HepG2 (cell line): ENCODE data around the gene FIZ1. TPM values are rescaled to one million over a fixed set of nuclear protein-coding genes. Genes with fewer than 3 reads are reported as not detected.

Source experiments
- FOXA1 ChIP-seq, 2 experiments: fragments of 450-650 bp in 1 of 2; sonication (generic) in 1 of 2; formaldehyde crosslinking in 1 of 2; IDR thresholded peaks; 2 replicates each; pipeline versions ENCODE4 v1.4.0 to v1.6.1; 2016 to 2020; ENCODE audit warnings: missing genetic modification reagents in 1 of 2
- MEIS1 ChIP-seq: sonication (generic); formaldehyde crosslinking; IDR thresholded peaks from 2 replicates; pipeline ENCODE4 v1.9.0; 2021; ENCODE audit warnings: mild to moderate bottlenecking, missing genetic modification reagents, moderate library complexity, borderline replicate concordance
- NFE2 ChIP-seq: sonication (generic); formaldehyde crosslinking; IDR thresholded peaks from 2 replicates; pipeline ENCODE4 v1.4.0; 2020; ENCODE audit warnings: missing genetic modification reagents
- NFE2L2 ChIP-seq: fragments of 150-350 bp; IDR thresholded peaks from 2 replicates; pipeline ENCODE4 v1.6.1; 2014; ENCODE audit warnings: low read length
- NKX3-1 ChIP-seq: sonication (generic); formaldehyde crosslinking; IDR thresholded peaks from 2 replicates; pipeline ENCODE4 v1.5.0; 2020; ENCODE audit warnings: missing genetic modification reagents
- NRL ChIP-seq: sonication (generic); formaldehyde crosslinking; IDR thresholded peaks from 2 replicates; pipeline ENCODE4 v1.5.0; 2020; ENCODE audit warnings: missing genetic modification reagents, mild to moderate bottlenecking, moderate library complexity, borderline replicate concordance
- PRPF4 ChIP-seq: fragments of 200-400 bp; formaldehyde crosslinking; IDR thresholded peaks from 2 replicates; pipeline ENCODE4 v1.6.1; 2016; ENCODE audit warnings: low read length, low read depth; ENCODE audit not compliant: poor library complexity, severe bottlenecking
- ZKSCAN8 ChIP-seq: IDR thresholded peaks from 2 replicates; pipeline ENCODE4 v1.6.1; 2016; ENCODE audit warnings: borderline replicate concordance, missing genetic modification reagents, missing compliant biosample characterization
- ZNF496 ChIP-seq: sonication (generic); formaldehyde crosslinking; IDR thresholded peaks from 2 replicates; pipeline ENCODE4 v1.8.1; 2023; ENCODE audit warnings: mild to moderate bottlenecking, moderate library complexity, missing genetic modification reagents; ENCODE audit not compliant: insufficient replicate concordance
- ZNF878 ChIP-seq: sonication (generic); formaldehyde crosslinking; IDR thresholded peaks from 2 replicates; pipeline ENCODE4 v1.8.1; 2023; ENCODE audit warnings: mild to moderate bottlenecking, missing genetic modification reagents, moderate library complexity
- polyA plus RNA-seq, 8 experiments: library from polyadenylated mRNA; depleted of rRNA in 3 of 8; stranded (reverse) in 7 of 8; unstranded in 1 of 8; fragments of >200 nt; fragmentation: Illumina TruSeq in 4 of 8; extraction: Trizol in 4 of 8; gene quantifications; 2 replicates each; pipeline versions ENCODE4 v1.2.1 to v1.2.3, GENCODE V29; 2011 to 2016; ENCODE audit warnings: low read depth in 4 of 8, missing spikeins in 1 of 8, mixed read lengths in 1 of 8; ENCODE audit not compliant: insufficient read depth in 1 of 8
- total RNA-seq, 5 experiments: library from RNA; depleted of rRNA; stranded (reverse); fragments of >200 nt; fragmentation: Illumina TruSeq; extraction: Trizol; gene quantifications; 2 replicates each; pipeline ENCODE4 v1.2.3, GENCODE V29; 2016; ENCODE audit warnings: low read depth in 1 of 5
- TF ChIP-seq, protein P1 (sequence below), 2 experiments: sonication (generic) in 1 of 2; formaldehyde crosslinking in 1 of 2; IDR thresholded peaks; 2 replicates each; pipeline versions ENCODE4 v1.4.0 to v1.6.1; 2016 to 2020; ENCODE audit warnings: borderline replicate concordance in 1 of 2, low read depth in 1 of 2, mild to moderate bottlenecking in 1 of 2, missing genetic modification reagents in 1 of 2
- TF ChIP-seq, protein P2 (sequence below): IDR thresholded peaks from 2 replicates; pipeline ENCODE4 v1.6.1; 2012; ENCODE audit warnings: inconsistent platforms
- TF ChIP-seq, protein P3 (sequence below): sonication (generic); formaldehyde crosslinking; IDR thresholded peaks from 2 replicates; pipeline ENCODE4 v1.4.0; 2020; ENCODE audit warnings: missing genetic modification reagents

Gene FIZ1
- total and polyA plus RNA-seq, 2 of the 13 experiments (the other 11 are each of a cell fraction or from before 2014, with no cell fraction given) = 3.6 to 5.9 TPM

DNA sequence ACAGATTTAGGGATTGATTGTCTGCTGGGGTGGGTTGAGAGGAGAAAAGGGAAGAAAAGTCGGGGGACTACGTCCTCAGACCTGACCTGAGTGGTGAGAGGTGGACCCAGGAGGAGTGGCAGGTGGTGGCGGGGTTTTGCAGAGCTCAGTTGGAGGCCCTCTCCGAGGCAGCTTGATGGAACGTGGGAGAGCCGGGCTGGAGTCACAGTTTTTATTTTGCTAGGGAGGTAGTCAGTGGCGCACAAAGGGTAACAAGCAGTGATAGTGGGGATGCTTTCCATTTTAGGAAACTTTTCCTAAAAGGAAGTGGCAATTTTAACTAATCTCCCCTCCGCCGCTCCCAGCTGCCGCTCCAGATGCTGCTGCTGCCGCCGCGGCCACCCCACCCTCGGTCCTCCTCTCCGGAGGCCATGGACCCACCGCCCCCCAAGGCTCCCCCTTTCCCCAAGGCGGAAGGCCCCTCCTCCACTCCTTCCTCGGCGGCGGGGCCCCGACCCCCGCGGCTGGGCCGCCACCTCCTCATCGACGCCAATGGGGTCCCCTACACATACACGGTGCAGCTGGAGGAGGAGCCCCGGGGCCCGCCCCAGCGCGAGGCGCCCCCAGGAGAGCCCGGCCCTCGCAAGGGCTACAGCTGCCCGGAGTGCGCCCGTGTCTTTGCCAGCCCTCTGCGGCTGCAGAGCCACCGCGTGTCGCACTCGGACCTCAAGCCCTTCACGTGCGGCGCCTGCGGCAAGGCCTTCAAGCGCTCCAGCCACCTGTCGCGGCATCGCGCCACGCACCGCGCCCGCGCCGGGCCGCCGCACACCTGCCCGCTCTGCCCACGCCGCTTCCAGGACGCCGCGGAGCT, 43.1 kb upstream of the FIZ1 start (continued):
- TF ChIP-seq NFE2 (CRISPR knock-in tag) = no peak
- TF ChIP-seq ZNF496 (CRISPR knock-in tag) = no peak
- TF ChIP-seq, protein P1, sequence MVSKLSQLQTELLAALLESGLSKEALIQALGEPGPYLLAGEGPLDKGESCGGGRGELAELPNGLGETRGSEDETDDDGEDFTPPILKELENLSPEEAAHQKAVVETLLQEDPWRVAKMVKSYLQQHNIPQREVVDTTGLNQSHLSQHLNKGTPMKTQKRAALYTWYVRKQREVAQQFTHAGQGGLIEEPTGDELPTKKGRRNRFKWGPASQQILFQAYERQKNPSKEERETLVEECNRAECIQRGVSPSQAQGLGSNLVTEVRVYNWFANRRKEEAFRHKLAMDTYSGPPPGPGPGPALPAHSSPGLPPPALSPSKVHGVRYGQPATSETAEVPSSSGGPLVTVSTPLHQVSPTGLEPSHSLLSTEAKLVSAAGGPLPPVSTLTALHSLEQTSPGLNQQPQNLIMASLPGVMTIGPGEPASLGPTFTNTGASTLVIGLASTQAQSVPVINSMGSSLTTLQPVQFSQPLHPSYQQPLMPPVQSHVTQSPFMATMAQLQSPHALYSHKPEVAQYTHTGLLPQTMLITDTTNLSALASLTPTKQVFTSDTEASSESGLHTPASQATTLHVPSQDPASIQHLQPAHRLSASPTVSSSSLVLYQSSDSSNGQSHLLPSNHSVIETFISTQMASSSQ (IDR thresholded peaks at IDR 0.05; ENCODE audit: low read depth) = no peak
- TF ChIP-seq, protein P1 (CRISPR knock-in tag; IDR thresholded peaks at IDR 0.05; ENCODE audit: borderline replicate concordance) = no peak
- TF ChIP-seq ZNF878 = no peak
- no peak for TF ChIP-seq NRL (CRISPR knock-in tag)
- TF ChIP-seq, protein P2, sequence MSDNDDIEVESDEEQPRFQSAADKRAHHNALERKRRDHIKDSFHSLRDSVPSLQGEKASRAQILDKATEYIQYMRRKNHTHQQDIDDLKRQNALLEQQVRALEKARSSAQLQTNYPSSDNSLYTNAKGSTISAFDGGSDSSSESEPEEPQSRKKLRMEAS = peak; percentile 80
- TF ChIP-seq FOXA1 (IDR thresholded peaks at IDR 0.05) = no peak
- TF ChIP-seq FOXA1 (CRISPR knock-in tag; IDR thresholded peaks at IDR 0.05) = peak; percentile 2; the same call in 1 of the 2 replicates
- no peak for TF ChIP-seq PRPF4
- TF ChIP-seq ZKSCAN8 (CRISPR knock-in tag) = no peak
- TF ChIP-seq MEIS1 (CRISPR knock-in tag) = no peak
- no peak for TF ChIP-seq NFE2L2
- TF ChIP-seq, protein P3, sequence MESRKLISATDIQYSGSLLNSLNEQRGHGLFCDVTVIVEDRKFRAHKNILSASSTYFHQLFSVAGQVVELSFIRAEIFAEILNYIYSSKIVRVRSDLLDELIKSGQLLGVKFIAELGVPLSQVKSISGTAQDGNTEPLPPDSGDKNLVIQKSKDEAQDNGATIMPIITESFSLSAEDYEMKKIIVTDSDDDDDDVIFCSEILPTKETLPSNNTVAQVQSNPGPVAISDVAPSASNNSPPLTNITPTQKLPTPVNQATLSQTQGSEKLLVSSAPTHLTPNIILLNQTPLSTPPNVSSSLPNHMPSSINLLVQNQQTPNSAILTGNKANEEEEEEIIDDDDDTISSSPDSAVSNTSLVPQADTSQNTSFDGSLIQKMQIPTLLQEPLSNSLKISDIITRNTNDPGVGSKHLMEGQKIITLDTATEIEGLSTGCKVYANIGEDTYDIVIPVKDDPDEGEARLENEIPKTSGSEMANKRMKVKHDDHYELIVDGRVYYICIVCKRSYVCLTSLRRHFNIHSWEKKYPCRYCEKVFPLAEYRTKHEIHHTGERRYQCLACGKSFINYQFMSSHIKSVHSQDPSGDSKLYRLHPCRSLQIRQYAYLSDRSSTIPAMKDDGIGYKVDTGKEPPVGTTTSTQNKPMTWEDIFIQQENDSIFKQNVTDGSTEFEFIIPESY = 0 out of 2 replicates have a peak, but pooled peaks have one; percentile 10
- TF ChIP-seq NKX3-1 (CRISPR knock-in tag) = no peak
